ENCODE measurements around the gene MGLL.

Gene MGLL

GRCh38 chr3:127760791-127761440, 61.4 kb downstream of the MGLL start:
- Histone ChIP-seq H3K9ac (ENCODE audit: insufficient read length) (no peak overlapping the region), H3K9me3 (ENCODE audit: low read depth, low read length) (no peaks in the 10 kb centered on the region), H3K36me3 (ENCODE audit: insufficient read depth, low read length) (no peaks in the 10 kb centered on the region), H3K27ac (no peak overlapping the region), H3K4me3 (no peak overlapping the region)
- no peak for TF ChIP-seq EZH2 (IDR thresholded peaks at IDR 0.05)
- no peak for TF ChIP-seq FOXP2 (optimal IDR thresholded peaks at IDR 0.05; ENCODE audit: control extremely low read depth, extremely low read length, insufficient read depth)
- TF ChIP-seq POLR2AphosphoS5 (IDR thresholded peaks at IDR 0.05; ENCODE audit: borderline replicate concordance, low read depth, low read length) = no peak
- no peak for DNase-seq (ENCODE audit: low read depth, low spot score)

GRCh38 chr3:127760361-127760760, 62.0 kb downstream of the MGLL start:
- no peak overlapping the region for H3K27ac ChIP-seq
- H3K4me3 ChIP-seq = no peak overlapping the region
- no peaks in the 10 kb centered on the region for H3K9me3 ChIP-seq (ENCODE audit: low read depth, low read length)
- no peak overlapping the region for H3K9ac ChIP-seq (ENCODE audit: insufficient read length)
- TF ChIP-seq FOXP2 (optimal IDR thresholded peaks at IDR 0.05; ENCODE audit: control extremely low read depth, extremely low read length, insufficient read depth) = no peak
- TF ChIP-seq POLR2AphosphoS5 (IDR thresholded peaks at IDR 0.05; ENCODE audit: borderline replicate concordance, low read depth, low read length) = no peak
- TF ChIP-seq EZH2 (IDR thresholded peaks at IDR 0.05) = no peak
- no peaks in the 10 kb centered on the region for H3K36me3 ChIP-seq (ENCODE audit: insufficient read depth, low read length)
- DNase-seq (ENCODE audit: low read depth, low spot score) = no peak

- no peak overlapping the region for H3K27ac ChIP-seq
- TF ChIP-seq FOXP2 (optimal IDR thresholded peaks at IDR 0.05; ENCODE audit: control extremely low read depth, extremely low read length, insufficient read depth) (no peak), POLR2AphosphoS5 (IDR thresholded peaks at IDR 0.05; ENCODE audit: borderline replicate concordance, low read depth, low read length) (no peak), EZH2 (IDR thresholded peaks at IDR 0.05) (no peak)
- H3K4me3 ChIP-seq = no peak overlapping the region
- H3K9ac ChIP-seq (ENCODE audit: insufficient read length) = no peak overlapping the region
- no peak for DNase-seq (ENCODE audit: low read depth, low spot score)
- no peaks in the 10 kb centered on the region for H3K9me3 ChIP-seq (ENCODE audit: low read depth, low read length)
- no peaks in the 10 kb centered on the region for H3K36me3 ChIP-seq (ENCODE audit: insufficient read depth, low read length)
These were observed 62.5 kb downstream of the MGLL start for GRCh38 chr3:127759826-127760225.

GRCh38 chr3:127758013-127758412, 64.3 kb downstream of the MGLL start:
- no peak overlapping the region for H3K27ac ChIP-seq
- H3K36me3 ChIP-seq (ENCODE audit: insufficient read depth, low read length) = no peaks in the 10 kb centered on the region
- no peak for DNase-seq (ENCODE audit: low read depth, low spot score)
- H3K9me3 ChIP-seq (ENCODE audit: low read depth, low read length) = no peaks in the 10 kb centered on the region
- TF ChIP-seq FOXP2 (optimal IDR thresholded peaks at IDR 0.05; ENCODE audit: control extremely low read depth, extremely low read length, insufficient read depth) = no peak
- no peak for TF ChIP-seq EZH2 (IDR thresholded peaks at IDR 0.05)
- TF ChIP-seq POLR2AphosphoS5 (IDR thresholded peaks at IDR 0.05; ENCODE audit: borderline replicate concordance, low read depth, low read length) = no peak
- H3K4me3 ChIP-seq = no peak overlapping the region
- no peak overlapping the region for H3K9ac ChIP-seq (ENCODE audit: insufficient read length)

GRCh38 chr3:127755305-127755681, 67.0 kb downstream of the MGLL start:
- TF ChIP-seq POLR2AphosphoS5 (IDR thresholded peaks at IDR 0.05; ENCODE audit: borderline replicate concordance, low read depth, low read length) = no peak
- no peak for TF ChIP-seq EZH2 (IDR thresholded peaks at IDR 0.05)
- no peak for TF ChIP-seq FOXP2 (optimal IDR thresholded peaks at IDR 0.05; ENCODE audit: control extremely low read depth, extremely low read length, insufficient read depth)
- Histone ChIP-seq H3K9ac (ENCODE audit: insufficient read length) (no peak overlapping the region), H3K9me3 (ENCODE audit: low read depth, low read length) (no peaks in the 10 kb centered on the region), H3K36me3 (ENCODE audit: insufficient read depth, low read length) (no peaks in the 10 kb centered on the region), H3K27ac (no peak overlapping the region), H3K4me3 (no peak overlapping the region)
- DNase-seq (ENCODE audit: low read depth, low spot score) = no peak

GRCh38 chr3:127754411-127755304, 67.7 kb downstream of the MGLL start:
- no peak for TF ChIP-seq EZH2 (IDR thresholded peaks at IDR 0.05)
- no peak for TF ChIP-seq POLR2AphosphoS5 (IDR thresholded peaks at IDR 0.05; ENCODE audit: borderline replicate concordance, low read depth, low read length)
- TF ChIP-seq FOXP2 (optimal IDR thresholded peaks at IDR 0.05; ENCODE audit: control extremely low read depth, extremely low read length, insufficient read depth) = no peak
- Histone ChIP-seq H3K27ac (no peak overlapping the region), H3K36me3 (ENCODE audit: insufficient read depth, low read length) (no peaks in the 10 kb centered on the region), H3K9me3 (ENCODE audit: low read depth, low read length) (no peaks in the 10 kb centered on the region), H3K4me3 (no peak overlapping the region), H3K9ac (ENCODE audit: insufficient read length) (no peak overlapping the region)
- DNase-seq (ENCODE audit: low read depth, low spot score) = no peak

- Histone ChIP-seq H3K9me3 (ENCODE audit: low read depth, low read length) (no peaks in the 10 kb centered on the region), H3K9ac (ENCODE audit: insufficient read length) (no peak overlapping the region), H3K36me3 (ENCODE audit: insufficient read depth, low read length) (no peaks in the 10 kb centered on the region), H3K27ac (no peak overlapping the region), H3K4me3 (no peak overlapping the region)
- TF ChIP-seq FOXP2 (optimal IDR thresholded peaks at IDR 0.05; ENCODE audit: control extremely low read depth, extremely low read length, insufficient read depth) (no peak), POLR2AphosphoS5 (IDR thresholded peaks at IDR 0.05; ENCODE audit: borderline replicate concordance, low read depth, low read length) (no peak), EZH2 (IDR thresholded peaks at IDR 0.05) (no peak)
- DNase-seq (ENCODE audit: low read depth, low spot score) = no peak
These were observed 68.4 kb downstream of the MGLL start for GRCh38 chr3:127753898-127754410.

- TF ChIP-seq POLR2AphosphoS5 (IDR thresholded peaks at IDR 0.05; ENCODE audit: borderline replicate concordance, low read depth, low read length) (no peak), EZH2 (IDR thresholded peaks at IDR 0.05) (no peak), FOXP2 (optimal IDR thresholded peaks at IDR 0.05; ENCODE audit: control extremely low read depth, extremely low read length, insufficient read depth) (no peak)
- H3K9me3 ChIP-seq (ENCODE audit: low read depth, low read length) = no peaks in the 10 kb centered on the region
- H3K27ac ChIP-seq = no peak overlapping the region
- H3K9ac ChIP-seq (ENCODE audit: insufficient read length) = no peak overlapping the region
- no peaks in the 10 kb centered on the region for H3K36me3 ChIP-seq (ENCODE audit: insufficient read depth, low read length)
- no peak overlapping the region for H3K4me3 ChIP-seq
- no peak for DNase-seq (ENCODE audit: low read depth, low spot score)
These were observed 69.0 kb downstream of the MGLL start for GRCh38 chr3:127753338-127753737.

Measured in SK-N-MC (cell line).